Vagina (tissue), 2 donors: ENCODE measurements around the gene MSI2. TPM values are rescaled to one million over a fixed set of nuclear protein-coding genes. Genes with fewer than 3 reads are reported as not detected.

Experiments used
- DNase-seq, 2 donors: peaks; one replicate each; pipeline ENCODE4 v3.0.0-alpha.2; 2017; ENCODE audit errors: extremely low spot score in 2 of 2
- H3K27ac ChIP-seq: fragments of 200-600 bp; sonication (generic); one replicate; pipeline ENCODE4 v1.5.1; 2019
- H3K27me3 ChIP-seq: fragments of 200-600 bp; sonication (generic); one replicate; pipeline ENCODE4 v1.5.1; 2019
- H3K36me3 ChIP-seq, 2 donors: fragments of 200-600 bp; sonication (generic); one replicate each; pipeline ENCODE4 v1.5.1; 2017 to 2019
- H3K4me1 ChIP-seq: fragments of 200-600 bp; sonication (generic); one replicate; pipeline ENCODE4 v1.5.1; 2019
- H3K4me3 ChIP-seq, 2 donors: fragments of 200-600 bp; sonication (generic); 1 replicate in 1 of 2; 2 replicates in 1 of 2; pipeline ENCODE4 v1.5.1; 2016 to 2019
- H3K9me3 ChIP-seq: fragments of 200-600 bp; sonication (generic); one replicate; pipeline ENCODE4 v1.5.1; 2019
- POLR2A ChIP-seq, 2 donors: fragments of 450-650 bp; IDR thresholded peaks; one replicate each; pipeline ENCODE4 v1.6.1; 2017; ENCODE audit warnings: antibody characterized with exemption in 2 of 2, mild to moderate bottlenecking in 2 of 2, moderate library complexity in 2 of 2
- POLR2AphosphoS5 ChIP-seq, 2 donors: sonication (generic); formaldehyde crosslinking; IDR thresholded peaks; one replicate each; pipeline ENCODE4 v1.9.0; 2017; ENCODE audit warnings: antibody characterized with exemption in 2 of 2, mild to moderate bottlenecking in 2 of 2, low read depth in 1 of 2; ENCODE audit not compliant: insufficient read depth in 1 of 2
- intact Hi-C: fragments of 100-400 bp; cut with DNase I; formaldehyde crosslinking; loops from one replicate; pipeline ENCODE4 v1.15.1; 2023
- total RNA-seq: library from RNA; depleted of rRNA; stranded (reverse); fragments of >200 nt; gene quantifications from one replicate; pipeline ENCODE4 v1.2.3, GENCODE V29; 2016
- TF ChIP-seq, protein P1 (sequence below), 3 experiments: fragments of 450-650 bp in 2 of 3; fragments of 200-600 bp in 1 of 3; sonication (generic) in 1 of 3; IDR thresholded peaks; one replicate each; pipeline ENCODE4 v1.5.1; 2017 to 2019; ENCODE audit warnings: antibody characterized with exemption in 3 of 3, mild to moderate bottlenecking in 2 of 3, moderate library complexity in 2 of 3

MSI2 gene
- total RNA-seq, 1 donor from 2014 or later, result 27.3 TPM

DNA sequence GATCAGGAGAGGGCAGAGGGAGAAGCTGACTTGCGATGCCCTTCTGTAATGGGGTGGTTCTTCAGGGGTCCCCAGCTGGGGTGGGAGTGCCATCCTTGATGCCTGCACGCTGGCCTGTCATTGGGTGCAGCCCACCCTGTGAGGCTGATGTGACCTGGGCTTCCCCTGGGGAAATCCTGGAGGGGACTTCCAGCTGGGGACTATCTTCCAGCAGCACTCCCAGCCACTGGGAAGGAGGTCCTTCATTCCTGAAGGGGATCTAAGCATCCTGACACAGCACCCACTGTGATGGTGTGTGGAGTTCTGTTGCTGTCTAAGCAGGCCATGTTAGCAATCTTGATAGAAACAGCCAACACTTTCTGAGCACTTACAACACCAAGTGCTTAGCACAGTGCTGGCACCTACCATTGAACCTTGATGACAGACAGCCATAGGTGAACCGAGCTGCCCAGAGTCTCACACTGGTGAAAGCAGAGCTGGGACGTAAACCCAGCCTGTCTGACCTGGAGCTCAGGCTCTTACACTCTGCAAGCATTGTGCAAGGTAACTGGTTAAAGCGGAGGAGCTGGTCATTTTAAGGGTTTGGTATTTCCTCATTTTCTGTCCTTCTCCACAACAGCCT, 277.5 kb downstream of the MSI2 start:
- Histone ChIP-seq H3K36me3 (no peaks in the 10 kb centered on the region), H3K27ac (no peak overlapping the region), H3K9me3 (no peaks in the 10 kb centered on the region), H3K4me1 (peaks cover 21% of the 10 kb centered on the region), H3K27me3 (no peaks in the 10 kb centered on the region), H3K4me3 (no peak overlapping the region)
- TF ChIP-seq, protein P1, sequence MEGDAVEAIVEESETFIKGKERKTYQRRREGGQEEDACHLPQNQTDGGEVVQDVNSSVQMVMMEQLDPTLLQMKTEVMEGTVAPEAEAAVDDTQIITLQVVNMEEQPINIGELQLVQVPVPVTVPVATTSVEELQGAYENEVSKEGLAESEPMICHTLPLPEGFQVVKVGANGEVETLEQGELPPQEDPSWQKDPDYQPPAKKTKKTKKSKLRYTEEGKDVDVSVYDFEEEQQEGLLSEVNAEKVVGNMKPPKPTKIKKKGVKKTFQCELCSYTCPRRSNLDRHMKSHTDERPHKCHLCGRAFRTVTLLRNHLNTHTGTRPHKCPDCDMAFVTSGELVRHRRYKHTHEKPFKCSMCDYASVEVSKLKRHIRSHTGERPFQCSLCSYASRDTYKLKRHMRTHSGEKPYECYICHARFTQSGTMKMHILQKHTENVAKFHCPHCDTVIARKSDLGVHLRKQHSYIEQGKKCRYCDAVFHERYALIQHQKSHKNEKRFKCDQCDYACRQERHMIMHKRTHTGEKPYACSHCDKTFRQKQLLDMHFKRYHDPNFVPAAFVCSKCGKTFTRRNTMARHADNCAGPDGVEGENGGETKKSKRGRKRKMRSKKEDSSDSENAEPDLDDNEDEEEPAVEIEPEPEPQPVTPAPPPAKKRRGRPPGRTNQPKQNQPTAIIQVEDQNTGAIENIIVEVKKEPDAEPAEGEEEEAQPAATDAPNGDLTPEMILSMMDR (IDR thresholded peaks at IDR 0.05), result no peak
- TF ChIP-seq POLR2AphosphoS5 (IDR thresholded peaks at IDR 0.05; ENCODE audit: insufficient read depth in 1 of 2, low read depth in 1 of 2) (no peak), POLR2A (IDR thresholded peaks at IDR 0.05) (no peak)
- DNase-seq, result no peak
- intact Hi-C loops, result loop anchor here (10.0 kb wide), 1 partner anchor 419 kb away; no protein-coding TSS in a partner anchor

- DNase-seq, result no peak
- Histone ChIP-seq H3K9me3 (no peaks in the 10 kb centered on the region), H3K27me3 (no peaks in the 10 kb centered on the region), H3K27ac (no peak overlapping the region), H3K4me1 (peaks cover 21% of the 10 kb centered on the region), H3K36me3 (no peaks in the 10 kb centered on the region), H3K4me3 (no peak overlapping the region)
- intact Hi-C loops, result loop anchor here (10.0 kb wide), 1 partner anchor 420 kb away; no protein-coding TSS in a partner anchor
- TF ChIP-seq POLR2A (IDR thresholded peaks at IDR 0.05) (no peak), POLR2AphosphoS5 (IDR thresholded peaks at IDR 0.05; ENCODE audit: insufficient read depth in 1 of 2, low read depth in 1 of 2) (no peak)
- TF ChIP-seq, protein P1 (IDR thresholded peaks at IDR 0.05), result no peak
Observed at GRCh38 chr17:57534863-57535248, 278.5 kb downstream of the MSI2 start.

- no peak overlapping the region for H3K27ac ChIP-seq
- DNase-seq, result no peak
- intact Hi-C loops, result loop anchor here (10.0 kb wide), 1 partner anchor 421 kb away; no protein-coding TSS in a partner anchor
Observed at GRCh38 chr17:57535249-57535966, 279.1 kb downstream of the MSI2 start.

DNA sequence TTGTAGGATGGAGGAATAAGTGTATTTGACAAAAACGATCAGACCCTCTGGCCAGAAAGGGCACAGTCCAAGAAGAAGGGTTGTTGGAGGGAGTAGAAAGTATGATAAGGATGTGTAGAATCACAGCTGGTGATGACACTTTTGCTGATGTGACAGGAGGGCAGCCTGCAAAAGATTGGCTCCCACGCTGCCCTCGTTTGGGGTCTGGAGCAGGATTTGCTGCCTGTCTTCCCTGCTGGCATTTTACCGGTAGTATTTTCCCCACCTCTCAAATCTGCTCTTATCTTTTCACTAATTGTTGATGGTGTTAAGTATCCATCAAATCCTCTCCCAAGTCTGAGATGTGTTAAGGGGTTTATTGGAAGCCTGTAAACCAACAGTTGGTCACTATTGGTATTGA, 280.0 kb downstream of the MSI2 start:
- Histone ChIP-seq H3K27me3 (no peaks in the 10 kb centered on the region), H3K36me3 (no peaks in the 10 kb centered on the region), H3K27ac (no peak overlapping the region), H3K4me3 (no peak overlapping the region), H3K9me3 (no peaks in the 10 kb centered on the region), H3K4me1 (peaks cover 21% of the 10 kb centered on the region)
- TF ChIP-seq, protein P1 (IDR thresholded peaks at IDR 0.05), result no peak
- TF ChIP-seq POLR2AphosphoS5 (IDR thresholded peaks at IDR 0.05; ENCODE audit: insufficient read depth in 1 of 2, low read depth in 1 of 2) (no peak), POLR2A (IDR thresholded peaks at IDR 0.05) (no peak)
- no peak for DNase-seq
- intact Hi-C loops, result loop anchor here (10.0 kb wide), 1 partner anchor 421 kb away; no protein-coding TSS in a partner anchor

More at GRCh38 chr17:57535249-57535966, 279.1 kb downstream of the MSI2 start:
- Histone ChIP-seq H3K27me3 (no peaks in the 10 kb centered on the region), H3K36me3 (no peaks in the 10 kb centered on the region), H3K9me3 (no peaks in the 10 kb centered on the region), H3K4me1 (peaks cover 21% of the 10 kb centered on the region), H3K4me3 (no peak overlapping the region)
- TF ChIP-seq POLR2A (IDR thresholded peaks at IDR 0.05), result no peak
- TF ChIP-seq POLR2AphosphoS5 (IDR thresholded peaks at IDR 0.05; ENCODE audit: insufficient read depth in 1 of 2, low read depth in 1 of 2), result no peak
- TF ChIP-seq, protein P1 (IDR thresholded peaks at IDR 0.05), result no peak
